GM12878 (cell line): Measurements from ENCODE around the gene ANXA4. TPM values are rescaled to one million over a fixed set of nuclear protein-coding genes. Genes with fewer than 3 reads are reported as not detected.

Source experiments
- BCL11A ChIP-seq: IDR thresholded peaks from 2 replicates; pipeline ENCODE4 v1.6.1; 2011; ENCODE audit warnings: low read depth, low read length
- CHD1 ChIP-seq: IDR thresholded peaks from 2 replicates; pipeline ENCODE4 v1.6.1; 2012; ENCODE audit warnings: low read depth, low read length, improper control_type of control experiment
- EP300 ChIP-seq, 2 experiments: fragments of 150-350 bp in 1 of 2; IDR thresholded peaks; 2 replicates each; pipeline ENCODE4 v1.6.1; 2011 to 2012; ENCODE audit warnings: low read depth in 2 of 2, low read length in 2 of 2, borderline replicate concordance in 1 of 2, improper control_type of control experiment in 1 of 2, inconsistent platforms in 1 of 2; ENCODE audit not compliant: control insufficient read depth in 1 of 2
- ESRRA ChIP-seq: IDR thresholded peaks from 2 replicates; pipeline ENCODE4 v1.6.1; 2012; ENCODE audit warnings: mild to moderate bottlenecking, low read length, improper control_type of control experiment
- FOS ChIP-seq: IDR thresholded peaks from 3 replicates; pipeline ENCODE4 v1.6.1; 2011; ENCODE audit warnings: borderline replicate concordance; ENCODE audit not compliant: insufficient read length; ENCODE audit errors: extremely low read depth
- IKZF1 ChIP-seq: fragments of 450-650 bp; conservative IDR thresholded peaks from 2 replicates; pipeline ENCODE4 v1.6.1; 2017; ENCODE audit warnings: antibody characterized with exemption, mild to moderate bottlenecking
- IRF4 ChIP-seq: IDR thresholded peaks from 2 replicates; pipeline ENCODE4 v1.6.1; 2011; ENCODE audit warnings: low read depth, low read length
- NFYA ChIP-seq: IDR thresholded peaks from 2 replicates; pipeline ENCODE4 v1.6.1; 2011; ENCODE audit warnings: low read depth, mild to moderate bottlenecking, low read length, improper control_type of control experiment, borderline replicate concordance
- PAX5 ChIP-seq: IDR thresholded peaks from 2 replicates; pipeline ENCODE4 v1.6.1; 2011; ENCODE audit warnings: low read depth, low read length, borderline replicate concordance
- POLR2AphosphoS2 ChIP-seq: IDR thresholded peaks from 2 replicates; pipeline ENCODE4 v1.6.1; 2011; ENCODE audit warnings: low read depth, mild to moderate bottlenecking, low read length, improper control_type of control experiment, moderate library complexity
- SMARCA5 ChIP-seq: fragments of 450-650 bp; IDR thresholded peaks from 2 replicates; pipeline ENCODE4 v1.6.1; 2017; ENCODE audit warnings: mild to moderate bottlenecking
- SREBF2 ChIP-seq: IDR thresholded peaks from 2 replicates; pipeline ENCODE4 v1.6.1; 2012; ENCODE audit warnings: mild to moderate bottlenecking, low read length
- SRF ChIP-seq, 2 experiments: IDR thresholded peaks; 2 replicates each; pipeline ENCODE4 v1.6.1; 2011; ENCODE audit warnings: low read depth in 2 of 2, low read length in 2 of 2, mild to moderate bottlenecking in 1 of 2, moderate library complexity in 1 of 2
- STAT3 ChIP-seq: IDR thresholded peaks from 2 replicates; pipeline ENCODE4 v1.6.1; 2011; ENCODE audit warnings: low read depth, low read length, improper control_type of control experiment
- TAF1 ChIP-seq: IDR thresholded peaks from 2 replicates; pipeline ENCODE4 v1.6.1; 2011; ENCODE audit warnings: mild to moderate bottlenecking, low read depth, low read length, borderline replicate concordance
- WRNIP1 ChIP-seq: IDR thresholded peaks from 2 replicates; pipeline ENCODE4 v1.6.1; 2011; ENCODE audit warnings: low read depth, low read length, improper control_type of control experiment, borderline replicate concordance
- ZNF384 ChIP-seq: IDR thresholded peaks from 2 replicates; pipeline ENCODE4 v1.6.1; 2012; ENCODE audit warnings: low read depth, mild to moderate bottlenecking, low read length, improper control_type of control experiment, borderline replicate concordance
- polyA plus RNA-seq, 11 experiments: library from polyadenylated mRNA; depleted of rRNA in 4 of 11; unstranded in 6 of 11; stranded (reverse) in 5 of 11; fragments of >200 nt; fragmentation: Nextera tagmentation in 4 of 11; fragmentation: Illumina TruSeq in 1 of 11; extraction: Ambion mirVana in 4 of 11; extraction: Trizol in 1 of 11; gene quantifications; 1 replicate in 1 of 11; 2 replicates in 10 of 11; pipeline versions ENCODE4 v1.2.1 to v1.2.3, GENCODE V29; 2011 to 2016; ENCODE audit warnings: inconsistent platforms in 2 of 11, missing spikeins in 2 of 11, low read depth in 1 of 11
- total RNA-seq, 4 experiments: library from RNA; depleted of rRNA in 3 of 4; stranded (reverse); fragments of >200 nt in 3 of 4; fragmentation: Illumina TruSeq in 1 of 4; extraction: Trizol in 1 of 4; gene quantifications; 2 replicates each; pipeline versions ENCODE4 v1.2.1 to v1.2.3, GENCODE V29; 2013 to 2021
- TF ChIP-seq, protein P1 (sequence below), 3 experiments: IDR thresholded peaks in 2 of 3; conservative IDR thresholded peaks in 1 of 3; 2 replicates each; pipeline ENCODE4 v1.5.1; 2011; ENCODE audit warnings: low read depth in 3 of 3, low read length in 3 of 3, mild to moderate bottlenecking in 3 of 3, control low read depth in 2 of 3, moderate library complexity in 2 of 3, inconsistent platforms in 1 of 3, mixed read lengths in 1 of 3; ENCODE audit not compliant: control insufficient read depth in 2 of 3, insufficient read depth in 1 of 3; ENCODE audit errors: extremely low read depth in 1 of 3
- TF ChIP-seq, protein P2 (sequence below): fragments of 450-650 bp; formaldehyde crosslinking; IDR thresholded peaks from 2 replicates; pipeline ENCODE4 v1.4.0; 2020; ENCODE audit warnings: mild to moderate bottlenecking, moderate library complexity
- TF ChIP-seq, protein P3 (sequence below): IDR thresholded peaks from 2 replicates; pipeline ENCODE4 v1.6.1; 2011; ENCODE audit warnings: low read depth, low read length, improper control_type of control experiment, borderline replicate concordance
- TF ChIP-seq, protein P4 (sequence below): fragments of 450-650 bp; conservative IDR thresholded peaks from 2 replicates; pipeline ENCODE4 v1.6.1; 2017; ENCODE audit warnings: mild to moderate bottlenecking, moderate library complexity

ANXA4 gene
- total and polyA plus RNA-seq, 10 of the 15 experiments (the other 5 are each of a cell fraction or from before 2014, with no cell fraction given) = 16.3 to 97.2 (median 71.0) TPM

DNA sequence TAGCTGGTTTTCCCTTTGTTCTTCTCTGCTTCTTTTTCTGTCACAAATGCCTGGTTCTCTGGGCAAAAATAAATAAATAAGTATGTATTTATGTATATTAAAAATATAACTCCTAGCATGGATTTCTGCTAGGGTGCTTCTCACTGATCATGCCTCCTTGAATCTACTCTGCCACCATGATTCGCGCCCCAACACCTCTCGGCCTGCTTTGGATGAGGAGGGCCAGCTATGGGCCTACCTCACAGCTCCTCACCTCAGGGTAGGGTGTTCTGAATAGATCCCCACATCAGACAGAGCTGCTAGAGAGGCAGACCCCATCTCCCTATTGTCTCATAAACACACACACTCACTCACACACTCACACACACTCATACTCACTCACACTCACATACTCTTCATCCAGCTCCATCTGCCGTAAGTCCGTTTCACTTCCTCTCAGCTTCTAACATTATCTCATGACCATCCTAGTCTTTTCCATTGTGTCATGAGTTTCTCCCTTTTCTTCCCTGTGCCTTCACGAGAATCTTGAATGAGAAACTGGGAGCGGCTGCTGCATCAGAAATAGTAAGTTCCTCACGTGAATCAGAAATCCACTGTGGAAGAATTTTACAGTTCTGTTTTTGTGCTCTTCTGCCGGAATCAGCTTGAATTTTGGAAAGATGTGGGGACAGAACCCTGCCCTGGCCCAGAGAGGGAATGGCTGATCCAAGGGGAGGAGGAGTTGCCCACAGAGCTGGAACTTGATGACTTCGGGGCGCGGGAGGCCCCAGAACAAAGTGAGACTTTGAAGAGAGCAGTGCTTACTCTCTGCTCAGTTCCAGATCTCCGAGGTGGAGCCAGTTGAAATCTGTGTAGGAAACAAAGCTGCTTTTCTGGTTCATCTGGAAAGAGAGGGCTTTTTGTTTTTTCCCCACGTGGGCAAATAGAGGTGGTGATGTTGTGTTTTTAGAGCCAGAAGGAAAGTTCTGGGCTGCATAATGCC lies 20.9 kb downstream of the ANXA4 start (continued):
- no peak for TF ChIP-seq WRNIP1
- TF ChIP-seq SMARCA5 = no peak
- TF ChIP-seq CHD1 = no peak
- 0 out of 2 replicates have a peak, but pooled peaks have one; percentile 54 for TF ChIP-seq IRF4
- no peak for TF ChIP-seq NFYA
- TF ChIP-seq ZNF384 = no peak
- TF ChIP-seq, protein P1, sequence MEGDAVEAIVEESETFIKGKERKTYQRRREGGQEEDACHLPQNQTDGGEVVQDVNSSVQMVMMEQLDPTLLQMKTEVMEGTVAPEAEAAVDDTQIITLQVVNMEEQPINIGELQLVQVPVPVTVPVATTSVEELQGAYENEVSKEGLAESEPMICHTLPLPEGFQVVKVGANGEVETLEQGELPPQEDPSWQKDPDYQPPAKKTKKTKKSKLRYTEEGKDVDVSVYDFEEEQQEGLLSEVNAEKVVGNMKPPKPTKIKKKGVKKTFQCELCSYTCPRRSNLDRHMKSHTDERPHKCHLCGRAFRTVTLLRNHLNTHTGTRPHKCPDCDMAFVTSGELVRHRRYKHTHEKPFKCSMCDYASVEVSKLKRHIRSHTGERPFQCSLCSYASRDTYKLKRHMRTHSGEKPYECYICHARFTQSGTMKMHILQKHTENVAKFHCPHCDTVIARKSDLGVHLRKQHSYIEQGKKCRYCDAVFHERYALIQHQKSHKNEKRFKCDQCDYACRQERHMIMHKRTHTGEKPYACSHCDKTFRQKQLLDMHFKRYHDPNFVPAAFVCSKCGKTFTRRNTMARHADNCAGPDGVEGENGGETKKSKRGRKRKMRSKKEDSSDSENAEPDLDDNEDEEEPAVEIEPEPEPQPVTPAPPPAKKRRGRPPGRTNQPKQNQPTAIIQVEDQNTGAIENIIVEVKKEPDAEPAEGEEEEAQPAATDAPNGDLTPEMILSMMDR (IDR thresholded peaks at IDR 0.05 in 2 of 3, conservative IDR thresholded peaks at IDR 0.05 in 1 of 3; ENCODE audit: control insufficient read depth in 2 of 3, extremely low read depth in 1 of 3, insufficient read depth in 1 of 3, low read depth in 3 of 3, low read length in 3 of 3) = no peak
- TF ChIP-seq SRF (IDR thresholded peaks at IDR 0.05; ENCODE audit: low read depth in 2 of 2, low read length in 2 of 2) = no peak
- no peak for TF ChIP-seq PAX5
- no peak for TF ChIP-seq BCL11A
- no peak for TF ChIP-seq FOS
- TF ChIP-seq, protein P2, sequence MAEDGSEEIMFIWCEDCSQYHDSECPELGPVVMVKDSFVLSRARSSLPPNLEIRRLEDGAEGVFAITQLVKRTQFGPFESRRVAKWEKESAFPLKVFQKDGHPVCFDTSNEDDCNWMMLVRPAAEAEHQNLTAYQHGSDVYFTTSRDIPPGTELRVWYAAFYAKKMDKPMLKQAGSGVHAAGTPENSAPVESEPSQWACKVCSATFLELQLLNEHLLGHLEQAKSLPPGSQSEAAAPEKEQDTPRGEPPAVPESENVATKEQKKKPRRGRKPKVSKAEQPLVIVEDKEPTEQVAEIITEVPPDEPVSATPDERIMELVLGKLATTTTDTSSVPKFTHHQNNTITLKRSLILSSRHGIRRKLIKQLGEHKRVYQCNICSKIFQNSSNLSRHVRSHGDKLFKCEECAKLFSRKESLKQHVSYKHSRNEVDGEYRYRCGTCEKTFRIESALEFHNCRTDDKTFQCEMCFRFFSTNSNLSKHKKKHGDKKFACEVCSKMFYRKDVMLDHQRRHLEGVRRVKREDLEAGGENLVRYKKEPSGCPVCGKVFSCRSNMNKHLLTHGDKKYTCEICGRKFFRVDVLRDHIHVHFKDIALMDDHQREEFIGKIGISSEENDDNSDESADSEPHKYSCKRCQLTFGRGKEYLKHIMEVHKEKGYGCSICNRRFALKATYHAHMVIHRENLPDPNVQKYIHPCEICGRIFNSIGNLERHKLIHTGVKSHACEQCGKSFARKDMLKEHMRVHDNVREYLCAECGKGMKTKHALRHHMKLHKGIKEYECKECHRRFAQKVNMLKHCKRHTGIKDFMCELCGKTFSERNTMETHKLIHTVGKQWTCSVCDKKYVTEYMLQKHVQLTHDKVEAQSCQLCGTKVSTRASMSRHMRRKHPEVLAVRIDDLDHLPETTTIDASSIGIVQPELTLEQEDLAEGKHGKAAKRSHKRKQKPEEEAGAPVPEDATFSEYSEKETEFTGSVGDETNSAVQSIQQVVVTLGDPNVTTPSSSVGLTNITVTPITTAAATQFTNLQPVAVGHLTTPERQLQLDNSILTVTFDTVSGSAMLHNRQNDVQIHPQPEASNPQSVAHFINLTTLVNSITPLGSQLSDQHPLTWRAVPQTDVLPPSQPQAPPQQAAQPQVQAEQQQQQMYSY (CRISPR knock-in tag) = no peak
- TF ChIP-seq, protein P3, sequence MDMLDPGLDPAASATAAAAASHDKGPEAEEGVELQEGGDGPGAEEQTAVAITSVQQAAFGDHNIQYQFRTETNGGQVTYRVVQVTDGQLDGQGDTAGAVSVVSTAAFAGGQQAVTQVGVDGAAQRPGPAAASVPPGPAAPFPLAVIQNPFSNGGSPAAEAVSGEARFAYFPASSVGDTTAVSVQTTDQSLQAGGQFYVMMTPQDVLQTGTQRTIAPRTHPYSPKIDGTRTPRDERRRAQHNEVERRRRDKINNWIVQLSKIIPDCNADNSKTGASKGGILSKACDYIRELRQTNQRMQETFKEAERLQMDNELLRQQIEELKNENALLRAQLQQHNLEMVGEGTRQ = no peak
- TF ChIP-seq SREBF2 = no peak
- no peak for TF ChIP-seq EP300 (IDR thresholded peaks at IDR 0.05; ENCODE audit: borderline replicate concordance in 1 of 2, control insufficient read depth in 1 of 2, low read depth in 2 of 2, low read length in 2 of 2)
- TF ChIP-seq, protein P4, sequence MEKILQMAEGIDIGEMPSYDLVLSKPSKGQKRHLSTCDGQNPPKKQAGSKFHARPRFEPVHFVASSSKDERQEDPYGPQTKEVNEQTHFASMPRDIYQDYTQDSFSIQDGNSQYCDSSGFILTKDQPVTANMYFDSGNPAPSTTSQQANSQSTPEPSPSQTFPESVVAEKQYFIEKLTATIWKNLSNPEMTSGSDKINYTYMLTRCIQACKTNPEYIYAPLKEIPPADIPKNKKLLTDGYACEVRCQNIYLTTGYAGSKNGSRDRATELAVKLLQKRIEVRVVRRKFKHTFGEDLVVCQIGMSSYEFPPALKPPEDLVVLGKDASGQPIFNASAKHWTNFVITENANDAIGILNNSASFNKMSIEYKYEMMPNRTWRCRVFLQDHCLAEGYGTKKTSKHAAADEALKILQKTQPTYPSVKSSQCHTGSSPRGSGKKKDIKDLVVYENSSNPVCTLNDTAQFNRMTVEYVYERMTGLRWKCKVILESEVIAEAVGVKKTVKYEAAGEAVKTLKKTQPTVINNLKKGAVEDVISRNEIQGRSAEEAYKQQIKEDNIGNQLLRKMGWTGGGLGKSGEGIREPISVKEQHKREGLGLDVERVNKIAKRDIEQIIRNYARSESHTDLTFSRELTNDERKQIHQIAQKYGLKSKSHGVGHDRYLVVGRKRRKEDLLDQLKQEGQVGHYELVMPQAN = no peak
- TF ChIP-seq IKZF1 = peak; percentile 89
- no peak for TF ChIP-seq TAF1
- no peak for TF ChIP-seq POLR2AphosphoS2
- no peak for TF ChIP-seq ESRRA
- TF ChIP-seq STAT3 = no peak
